OCI-LY7 (cell line): ENCODE data around the gene U2SURP. TPM values are rescaled to one million over a fixed set of nuclear protein-coding genes. Genes with fewer than 3 reads are reported as not detected.

Source experiments
- BruUV-seq: library from RNA; stranded (reverse); fragments of 400-500 nt; replicated peaks from 2 replicates; lab custom pipeline; 2021; lab: Mats Ljungman, UMichigan
- CTCF ChIA-PET: fragments of 300-600 bp; sonication (Branson Sonifier 250); formaldehyde crosslinking; loops from one replicate; lab custom pipeline; 2022; ENCODE audit warnings: antibody characterized with exemption; ENCODE audit not compliant: unreplicated experiment; lab: Charles Lee
- POLR2A ChIA-PET: fragments of 300-600 bp; sonication (Branson Sonifier 250); formaldehyde crosslinking; loops from one replicate; lab custom pipeline; 2022; ENCODE audit warnings: antibody characterized with exemption; lab: Charles Lee
- DNase-seq: peaks from one replicate; pipeline ENCODE4 v3.0.0-alpha.2; 2015; ENCODE audit warnings: low spot score
- H2AFZ ChIP-seq: fragments of 200-600 bp; sonication (generic), shearing (Covaris generic); 2 replicates; pipeline ENCODE4 v1.6.1; 2014; ENCODE audit warnings: mild to moderate bottlenecking, antibody characterized with exemption, low read length, moderate library complexity
- H3K27ac ChIP-seq: fragments of 200-600 bp; sonication (generic); 2 replicates; pipeline ENCODE4 v1.5.1; 2014; ENCODE audit warnings: mixed run types, low read depth, mild to moderate bottlenecking, moderate library complexity, low read length, inconsistent platforms; ENCODE audit not compliant: poor library complexity, severe bottlenecking
- H3K36me3 ChIP-seq: fragments of 200-600 bp; sonication (generic); 2 replicates; pipeline ENCODE4 v1.6.1; 2014; ENCODE audit warnings: mild to moderate bottlenecking, antibody characterized with exemption, low read length, moderate library complexity, mixed read lengths; ENCODE audit not compliant: insufficient read depth
- H3K4me1 ChIP-seq: fragments of 200-600 bp; sonication (generic); 2 replicates; pipeline ENCODE4 v1.5.1; 2014; ENCODE audit warnings: mild to moderate bottlenecking, low read length; ENCODE audit not compliant: insufficient read depth, poor library complexity, severe bottlenecking
- H3K4me2 ChIP-seq: fragments of 200-600 bp; sonication (generic); 2 replicates; pipeline ENCODE4 v1.6.1; 2014; ENCODE audit warnings: mild to moderate bottlenecking, low read length
- H3K4me3 ChIP-seq: fragments of 200-600 bp; sonication (generic); 2 replicates; pipeline ENCODE4 v1.5.1; 2014; ENCODE audit warnings: mild to moderate bottlenecking, low read depth, low read length; ENCODE audit not compliant: poor library complexity, severe bottlenecking
- H3K79me2 ChIP-seq: fragments of 200-600 bp; sonication (generic); 2 replicates; pipeline ENCODE4 v1.6.1; 2016; ENCODE audit warnings: low read depth, mild to moderate bottlenecking, low read length, moderate library complexity, mixed read lengths; ENCODE audit not compliant: insufficient read depth
- H3K9me2 ChIP-seq: fragments of 200-600 bp; sonication (generic); 2 replicates; pipeline ENCODE4 v1.6.1; 2016; ENCODE audit warnings: mild to moderate bottlenecking, low read length, mixed read lengths; ENCODE audit not compliant: insufficient read depth
- H3K9me3 ChIP-seq: fragments of 200-600 bp; sonication (generic); 2 replicates; pipeline ENCODE4 v1.6.1; 2014; ENCODE audit warnings: mild to moderate bottlenecking, mixed run types, low read length, mixed read lengths
- H4K20me1 ChIP-seq: fragments of 200-600 bp; sonication (generic); 2 replicates; pipeline ENCODE4 v1.6.1; 2014; ENCODE audit warnings: mild to moderate bottlenecking, antibody characterized with exemption, low read length, moderate library complexity, mixed read lengths; ENCODE audit not compliant: insufficient read depth
- CTCF ChIP-seq: fragments of 200-600 bp; sonication (generic); conservative IDR thresholded peaks from 2 replicates; pipeline ENCODE4 v1.5.1; 2014; ENCODE audit warnings: mild to moderate bottlenecking, antibody characterized with exemption, low read length, moderate library complexity, mixed read lengths
- EZH2phosphoT487 ChIP-seq: fragments of 200-600 bp; sonication (generic); IDR thresholded peaks from 2 replicates; pipeline ENCODE4 v1.6.1; 2018; ENCODE audit warnings: low read depth, borderline replicate concordance, mild to moderate bottlenecking, mixed run types, antibody characterized with exemption, low read length, moderate library complexity, mixed read lengths
- intact Hi-C: fragments of 100-400 bp; cut with micrococcal nuclease; formaldehyde crosslinking; loops from one replicate; pipeline ENCODE4 v1.10.0; 2022; ENCODE audit not compliant: unreplicated experiment
- total RNA-seq, 2 experiments: library from RNA; depleted of rRNA in 1 of 2; stranded (reverse); fragments of >200 nt in 1 of 2; shearing (Covaris generic) in 1 of 2; gene quantifications; 2 replicates each; pipeline ENCODE4 v1.2.3, GENCODE V29; 2014 to 2022

U2SURP gene
- total RNA-seq, 2 experiments from 2014 or later: 108 to 185 TPM

- TF ChIP-seq CTCF (no peak), EZH2phosphoT487 (no peak)
- Histone ChIP-seq H4K20me1 (peaks cover 12% of the 10 kb centered on the region; the same call in 1 of the 2 replicates), H3K9me2 (no peaks in the 10 kb centered on the region), H3K4me2 (no peak overlapping the region), H3K4me1 (no peaks in the 10 kb centered on the region), H3K4me3 (no peak overlapping the region), H3K79me2 (no peaks in the 10 kb centered on the region; the same call in 1 of the 2 replicates), H3K9me3 (no peaks in the 10 kb centered on the region), H3K36me3 (peaks cover 98% of the 10 kb centered on the region), H3K27ac (no peak overlapping the region), H2AFZ (no peak overlapping the region)
- no TSS peak for BruUV-seq
- POLR2A ChIA-PET: interaction anchor here (0.6 to 1.6 kb wide), 3 partner anchors 15 to 185 kb away, joined by 3 to 5 read pairs (median 3); no protein-coding TSS in a partner anchor
- intact Hi-C loops: no loop called here
- CTCF ChIA-PET: no interaction called here
- DNase-seq: no peak
Observed at GRCh38 chr3:143054011-143054410, 52.6 kb downstream of the U2SURP start.

GRCh38 chr3:143056372-143056771, 55.0 kb downstream of the U2SURP start:
- H3K36me3 ChIP-seq: peaks cover 99% of the 10 kb centered on the region
- TF ChIP-seq EZH2phosphoT487 (no peak), CTCF (no peak)
- CTCF ChIA-PET: no interaction called here
- no peaks in the 10 kb centered on the region for H3K9me3 ChIP-seq
- H2AFZ ChIP-seq: no peak overlapping the region
- H3K4me2 ChIP-seq: no peak overlapping the region
- POLR2A ChIA-PET: no interaction called here
- DNase-seq: no peak
- no peak overlapping the region for H3K4me3 ChIP-seq
- no TSS peak for BruUV-seq
- intact Hi-C loops: no loop called here
- peaks cover 12% of the 10 kb centered on the region; the same call in 1 of the 2 replicates for H4K20me1 ChIP-seq
- H3K9me2 ChIP-seq: no peaks in the 10 kb centered on the region
- no peaks in the 10 kb centered on the region for H3K4me1 ChIP-seq
- no peak overlapping the region for H3K27ac ChIP-seq
- H3K79me2 ChIP-seq: no peaks in the 10 kb centered on the region; the same call in 1 of the 2 replicates

GRCh38 chr3:143060906-143061305, 59.5 kb downstream of the U2SURP start:
- no TSS peak for BruUV-seq
- CTCF ChIA-PET: no interaction called here
- peaks cover 6% of the 10 kb centered on the region for H3K4me1 ChIP-seq
- peaks cover 74% of the 10 kb centered on the region for H3K36me3 ChIP-seq
- no peaks in the 10 kb centered on the region; the same call in 1 of the 2 replicates for H3K79me2 ChIP-seq
- H3K4me2 ChIP-seq: no peak overlapping the region
- POLR2A ChIA-PET: interaction anchor here (1.0 kb wide), 1 partner anchor 30 kb away, joined by 3 read pairs; no protein-coding TSS in a partner anchor
- no peak for DNase-seq
- intact Hi-C loops: no loop called here
- no peak overlapping the region for H3K4me3 ChIP-seq
- H4K20me1 ChIP-seq: peaks cover 10% of the 10 kb centered on the region; the same call in 1 of the 2 replicates
- H3K9me2 ChIP-seq: no peaks in the 10 kb centered on the region
- no peak for TF ChIP-seq EZH2phosphoT487
- no peak for TF ChIP-seq CTCF
- H3K9me3 ChIP-seq: no peaks in the 10 kb centered on the region
- no peak overlapping the region for H3K27ac ChIP-seq
- no peak overlapping the region for H2AFZ ChIP-seq
